Astrocyte of the cerebellum (primary cell): Measurements from ENCODE around the gene PRKACG.

Experiments
- DNase-seq: peaks from one replicate; pipeline ENCODE4 v3.0.0-alpha.2; 2011; ENCODE audit warnings: low read depth
- H3K4me3 ChIP-seq: 2 replicates; pipeline ENCODE4 v1.5.1; 2011; ENCODE audit warnings: mild to moderate bottlenecking, low read depth, low read length, moderate library complexity
- CTCF ChIP-seq: IDR thresholded peaks from 2 replicates; pipeline ENCODE4 v1.5.1; 2012; ENCODE audit warnings: low read length, low read depth, moderate library complexity, mild to moderate bottlenecking; ENCODE audit errors: missing control alignments
- in situ Hi-C: cut with HindIII; loops from 2 replicates; pipeline ENCODE4 v1.10.0; 2017; ENCODE audit warnings: low sequenced_read_pairs

PRKACG gene

DNA sequence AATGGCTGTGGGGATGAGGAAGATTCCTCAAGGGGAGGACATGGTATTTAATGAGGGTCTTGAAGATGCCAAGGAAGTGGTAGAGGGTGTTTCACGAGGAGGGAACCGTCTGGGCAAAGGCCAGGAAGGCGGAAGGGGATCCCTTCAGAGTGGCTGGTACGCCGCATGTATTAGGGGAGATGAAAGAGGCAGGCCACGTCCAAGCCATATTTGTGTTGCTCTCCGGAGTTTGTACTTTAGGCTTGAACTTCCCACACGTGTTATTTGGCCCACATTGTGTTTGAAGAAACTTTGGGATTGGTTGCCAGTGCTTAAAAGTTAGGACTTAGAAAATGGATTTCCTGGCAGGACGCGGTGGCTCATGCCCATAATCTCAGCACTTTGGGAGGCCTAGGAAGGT lies 22.9 kb upstream of the PRKACG start:
- TF ChIP-seq CTCF: no peak
- H3K4me3 ChIP-seq: peak overlapping the region; percentile 65
- in situ Hi-C loops: no loop called here
- DNase-seq: no peak

GRCh38 chr9:69036309-69036708 lies 22.4 kb upstream of the PRKACG start:
- H3K4me3 ChIP-seq: peak overlapping the region; percentile 65
- TF ChIP-seq CTCF: no peak
- in situ Hi-C loops: no loop called here
- DNase-seq: no peak

- peak within 1 kb of the TSS; percentile 65 for H3K4me3 ChIP-seq
- in situ Hi-C loops: no loop called here
- no peak for DNase-seq
- TF ChIP-seq CTCF: peak; percentile 98
Observed at GRCh38 chr9:69035438-69036308, 21.8 kb upstream of the PRKACG start, which contains the start of gene FXN. TSS of gene FXN (plus strand) at chr9:69035752. CDS start at chr9:69035783, 31 bp downstream.

DNA sequence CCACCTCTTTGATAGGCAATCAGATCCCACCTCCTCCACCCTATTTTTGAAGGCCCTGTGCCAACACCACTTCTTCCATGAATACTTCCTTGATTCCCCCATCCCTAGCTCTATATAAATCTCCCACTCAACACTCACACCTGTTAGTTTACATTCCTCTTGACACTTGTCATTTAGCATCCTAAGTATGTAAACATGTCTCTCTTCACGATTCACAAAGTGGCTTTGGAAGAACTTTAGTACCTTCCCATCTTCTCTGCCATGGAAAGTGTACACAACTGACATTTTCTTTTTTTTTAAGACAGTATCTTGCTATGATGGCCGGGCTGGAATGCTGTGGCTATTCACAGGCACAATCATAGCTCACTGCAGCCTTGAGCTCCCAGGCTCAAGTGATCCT lies 20.2 kb upstream of the PRKACG start:
- no peak for TF ChIP-seq CTCF
- DNase-seq: no peak
- in situ Hi-C loops: no loop called here
- H3K4me3 ChIP-seq: no peak overlapping the region

DNA sequence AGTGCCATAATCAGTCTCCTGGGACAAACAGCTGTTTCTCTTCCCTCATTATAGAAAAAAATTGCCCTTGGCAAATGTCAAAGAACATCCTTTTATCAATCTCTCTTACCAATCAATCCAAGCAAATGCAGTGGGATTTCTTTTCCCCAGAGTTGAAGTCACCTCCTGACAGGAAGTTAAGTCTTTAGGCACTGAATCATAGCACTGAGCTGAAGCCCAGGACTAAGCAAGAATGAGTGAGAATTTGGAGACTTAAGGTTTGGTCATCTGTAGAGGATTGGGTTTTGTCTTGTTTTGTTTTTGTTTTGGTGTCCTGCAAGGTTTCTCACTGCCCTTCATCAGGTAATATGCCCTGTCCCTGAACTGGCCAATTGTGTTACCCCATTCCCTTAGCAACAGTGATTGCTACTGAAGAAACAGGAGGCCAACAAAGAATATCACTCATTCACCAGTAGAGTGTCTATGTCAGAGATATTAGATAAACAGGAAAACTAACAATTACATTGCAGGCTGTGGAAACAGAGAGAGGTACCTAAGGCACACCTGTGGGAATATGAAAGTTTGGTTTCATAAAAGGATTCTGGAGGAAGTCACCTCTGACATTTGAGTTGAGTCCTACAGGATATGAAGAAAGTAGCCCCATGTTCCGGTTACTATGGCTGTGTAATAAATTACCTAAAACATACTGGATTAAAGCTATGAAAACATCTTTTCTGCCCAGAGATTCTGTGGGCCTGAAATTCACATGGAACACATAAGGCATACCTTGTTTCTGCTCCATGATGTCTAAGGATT lies 17.1 kb upstream of the PRKACG start:
- no peak for DNase-seq
- H3K4me3 ChIP-seq: no peak overlapping the region
- no peak for TF ChIP-seq CTCF
- in situ Hi-C loops: no loop called here

DNA sequence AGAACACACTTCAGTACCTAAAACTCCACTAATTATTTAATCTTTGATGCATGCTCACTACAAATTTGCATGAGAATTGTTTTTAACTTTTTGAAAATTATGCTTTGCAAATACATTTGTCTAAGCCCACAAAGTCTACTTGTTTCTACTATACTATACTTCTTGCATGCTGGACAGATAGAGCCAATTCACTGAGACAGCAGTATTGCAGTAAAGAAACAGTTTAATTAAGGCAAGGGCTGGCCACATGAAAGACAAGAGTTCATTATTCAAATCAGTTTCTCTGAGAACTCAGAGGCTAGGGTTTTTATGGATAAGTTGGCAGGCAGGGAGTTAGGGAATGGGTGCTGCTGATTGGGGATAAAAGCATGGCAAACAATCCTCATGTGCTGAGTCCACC lies 15.6 kb upstream of the PRKACG start:
- in situ Hi-C loops: no loop called here
- no peak for TF ChIP-seq CTCF
- no peak for DNase-seq
- no peak overlapping the region for H3K4me3 ChIP-seq
